SHP77 treated with DMSO at 0.1 percent for 48 hours (cell line): ENCODE data around the gene EN2.

Experiments
- DNase-seq: peaks from one replicate; lab custom pipeline; 2025; lab: John Stamatoyannopoulos, UW

The EN2 gene

DNA sequence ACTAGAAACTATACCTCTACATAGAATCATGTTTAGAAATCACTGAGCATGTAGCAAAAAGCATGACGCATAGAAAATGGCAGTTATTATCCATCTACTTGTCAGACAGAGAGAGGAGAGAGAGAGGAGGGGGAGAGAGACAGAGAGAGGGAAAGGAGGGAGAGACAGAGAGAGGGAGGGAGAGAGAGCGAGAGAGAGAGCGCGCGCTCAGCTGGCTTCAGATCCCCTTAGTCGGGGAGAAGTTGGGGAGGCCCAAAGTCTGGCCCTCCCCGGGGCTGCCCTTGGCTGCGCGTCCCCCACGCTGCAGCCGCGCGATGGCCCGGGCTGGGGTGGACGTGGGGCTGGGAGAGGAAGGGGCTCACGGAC lies 51.4 kb downstream of the EN2 start:
- no peak for DNase-seq

DNA sequence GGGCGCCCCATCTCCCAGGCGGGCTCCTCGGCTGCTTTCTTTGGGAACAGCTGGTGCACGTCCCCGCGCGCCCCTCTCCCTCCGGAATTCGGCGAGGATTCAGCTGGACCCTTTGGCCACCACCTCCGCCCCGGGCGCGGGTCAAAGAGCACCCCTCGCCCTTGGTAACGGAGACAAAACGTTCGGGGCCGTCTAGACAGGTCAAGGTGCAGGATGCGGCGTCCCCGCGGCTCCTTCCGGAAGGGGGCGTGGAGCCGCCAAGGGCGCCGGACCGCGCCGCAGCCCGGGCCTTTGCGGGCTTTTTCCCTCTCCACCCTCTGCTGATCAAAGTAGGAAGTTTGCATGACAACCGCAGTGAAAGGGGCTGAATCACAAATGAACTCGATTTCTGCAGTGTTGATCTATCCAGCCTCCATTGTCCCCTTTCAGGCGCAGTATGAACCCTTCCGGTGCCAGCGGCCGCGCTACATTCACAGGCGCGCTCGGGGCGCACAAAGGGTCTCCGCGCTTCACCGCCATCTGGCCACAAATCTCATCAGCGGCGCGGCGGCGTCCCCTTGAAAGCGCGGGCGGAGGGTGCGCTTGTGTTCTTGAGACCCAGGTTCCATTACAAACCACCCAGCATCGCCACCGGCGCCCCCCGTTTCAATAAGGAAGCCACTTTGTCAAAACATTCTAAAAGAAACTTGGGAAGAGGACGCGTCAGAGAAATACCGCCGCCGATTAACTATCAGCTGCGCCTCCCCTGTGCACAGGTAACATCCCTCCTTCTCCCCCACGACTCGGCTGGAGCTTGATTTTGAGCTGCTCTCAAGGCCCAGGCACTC lies 52.0 kb downstream of the EN2 start:
- DNase-seq, result no peak

DNA sequence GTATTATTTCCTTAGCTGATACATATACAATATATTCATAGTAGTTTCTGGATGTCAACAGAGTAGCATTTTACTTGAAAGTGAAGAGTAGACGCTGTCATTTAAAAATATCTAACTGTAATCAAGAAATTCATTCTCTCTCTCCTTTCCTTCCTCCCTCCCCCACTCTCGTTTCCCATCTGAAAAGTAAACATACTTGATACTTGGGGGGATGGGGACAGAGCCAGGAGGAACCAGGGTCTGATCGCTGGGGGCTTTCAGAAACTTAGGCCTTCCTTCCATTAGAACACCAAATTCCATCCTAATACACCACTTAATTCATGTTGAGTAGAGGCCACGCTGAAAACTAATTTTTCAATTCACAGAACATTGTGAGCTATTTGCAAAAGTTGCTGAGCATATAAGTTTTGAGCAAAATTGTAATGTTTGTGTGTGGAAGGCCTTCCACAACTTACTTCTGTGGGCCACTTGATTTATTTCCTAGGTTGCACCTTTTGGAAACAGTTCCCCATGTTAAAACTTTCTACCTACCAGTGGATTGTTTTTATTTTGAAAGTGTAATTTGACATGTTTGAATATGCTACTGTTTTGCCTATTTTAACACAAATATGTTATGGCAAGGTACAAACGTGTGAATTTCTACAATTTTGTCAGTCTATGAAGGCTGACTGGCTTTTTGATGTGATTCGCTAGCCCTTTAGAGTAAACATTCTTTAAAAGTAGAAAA lies 53.2 kb downstream of the EN2 start:
- DNase-seq, result no peak

DNA sequence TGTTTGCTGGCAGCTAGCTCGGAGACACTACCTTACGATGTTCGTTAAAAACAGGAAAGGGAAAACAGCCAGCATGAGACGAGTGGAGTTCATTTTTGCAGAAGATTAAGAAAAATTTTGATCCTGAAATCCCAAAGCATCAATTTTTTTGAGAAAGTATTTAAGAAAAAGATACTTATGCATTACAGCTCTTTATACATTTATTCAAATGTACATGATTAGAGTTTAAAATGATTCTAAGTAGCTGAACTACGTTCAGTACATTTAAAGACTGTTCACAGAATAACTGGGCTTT lies 53.7 kb downstream of the EN2 start:
- DNase-seq, result no peak

DNA sequence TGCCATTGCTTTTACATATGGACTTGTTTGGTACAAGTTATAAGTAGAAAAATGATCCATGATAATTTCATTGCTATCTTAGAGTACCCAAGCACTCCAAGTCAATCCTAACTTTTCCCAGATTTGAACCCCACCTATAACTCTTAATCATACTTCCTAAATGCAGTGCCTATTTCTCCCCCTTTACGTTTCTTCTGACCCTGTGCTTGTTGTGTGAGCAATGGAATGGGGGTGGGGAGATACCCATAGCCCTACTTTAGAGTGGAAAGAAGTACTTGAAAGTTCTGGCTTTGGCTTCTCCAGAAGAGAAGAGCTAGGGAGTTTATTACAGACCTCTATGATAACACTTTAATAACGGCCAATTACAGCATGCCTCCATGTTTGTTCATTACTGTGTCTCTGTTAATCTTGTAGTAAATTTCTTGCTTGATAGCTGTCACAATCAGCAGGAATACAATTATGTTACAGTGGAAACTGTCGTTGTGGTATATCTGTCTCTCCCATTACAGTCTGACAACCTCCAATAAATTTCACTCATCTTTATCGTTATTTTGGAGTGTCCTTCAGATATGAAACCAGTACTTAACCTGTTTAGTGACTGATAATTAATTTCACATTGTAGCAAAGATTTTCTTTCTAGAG lies 54.4 kb downstream of the EN2 start:
- DNase-seq, result no peak

GRCh38 chr7:155513543-155514285 lies 55.8 kb downstream of the EN2 start:
- no peak for DNase-seq

GRCh38 chr7:155514296-155514695 lies 56.4 kb downstream of the EN2 start:
- DNase-seq, result no peak
